HepG2 (cell line): ENCODE measurements around the gene NOCT. TPM values are rescaled to one million over a fixed set of nuclear protein-coding genes. Genes with fewer than 3 reads are reported as not detected.

Experiments
- ARNTL ChIP-seq: sonication (generic); formaldehyde crosslinking; IDR thresholded peaks from 2 replicates; pipeline ENCODE4 v1.4.0; 2020; ENCODE audit warnings: mild to moderate bottlenecking, missing genetic modification reagents
- BRF2 ChIP-seq: sonication (generic); formaldehyde crosslinking; IDR thresholded peaks from 2 replicates; pipeline ENCODE4 v1.8.1; 2022; ENCODE audit warnings: mild to moderate bottlenecking, missing genetic modification reagents
- CBX1 ChIP-seq: IDR thresholded peaks from one replicate; pipeline ENCODE4 v1.6.1; 2016; ENCODE audit warnings: antibody characterized with exemption, low read depth
- CC2D1A ChIP-seq: sonication (generic); formaldehyde crosslinking; IDR thresholded peaks from 2 replicates; pipeline ENCODE4 v1.8.1; 2023; ENCODE audit warnings: mild to moderate bottlenecking, missing genetic modification reagents
- GPN1 ChIP-seq: sonication (generic); formaldehyde crosslinking; IDR thresholded peaks from 2 replicates; pipeline ENCODE4 v1.5.1; 2020; ENCODE audit warnings: missing genetic modification reagents, borderline replicate concordance
- KLF16 ChIP-seq, 2 experiments: sonication (generic) in 1 of 2; formaldehyde crosslinking in 1 of 2; IDR thresholded peaks; 2 replicates each; pipeline versions ENCODE4 v1.6.1 to v1.8.0; 2016 to 2023; ENCODE audit warnings: missing genetic modification reagents in 2 of 2, missing compliant biosample characterization in 1 of 2
- MTERF4 ChIP-seq: sonication (generic); formaldehyde crosslinking; IDR thresholded peaks from 2 replicates; pipeline ENCODE4 v1.8.0; 2023; ENCODE audit warnings: mild to moderate bottlenecking, missing genetic modification reagents
- NFKB2 ChIP-seq: sonication (generic); formaldehyde crosslinking; IDR thresholded peaks from 2 replicates; pipeline ENCODE4 v1.4.0; 2020; ENCODE audit warnings: missing genetic modification reagents, borderline replicate concordance
- NFYB ChIP-seq: sonication (generic); formaldehyde crosslinking; IDR thresholded peaks from 2 replicates; pipeline ENCODE4 v1.4.0; 2020; ENCODE audit warnings: missing genetic modification reagents
- NR2C2 ChIP-seq: sonication (generic); formaldehyde crosslinking; IDR thresholded peaks from 2 replicates; pipeline ENCODE4 v1.4.0; 2020; ENCODE audit warnings: missing genetic modification reagents, mild to moderate bottlenecking, moderate library complexity, borderline replicate concordance
- PAXIP1 ChIP-seq: sonication (generic); formaldehyde crosslinking; conservative IDR thresholded peaks from 2 replicates; pipeline ENCODE4 v1.4.0; 2020; ENCODE audit warnings: mild to moderate bottlenecking, missing genetic modification reagents, moderate library complexity
- PLRG1 ChIP-seq: fragments of 450-650 bp; conservative IDR thresholded peaks from 2 replicates; pipeline ENCODE4 v1.6.1; 2016
- SMARCC2 ChIP-seq: fragments of 450-650 bp; IDR thresholded peaks from 2 replicates; pipeline ENCODE4 v1.6.1; 2017; ENCODE audit warnings: antibody characterized with exemption, mild to moderate bottlenecking
- ZBTB7A ChIP-seq: sonication (generic); formaldehyde crosslinking; IDR thresholded peaks from 2 replicates; pipeline ENCODE4 v1.8.0; 2022; ENCODE audit warnings: mild to moderate bottlenecking, missing genetic modification reagents
- ZFP62 ChIP-seq: sonication (generic); formaldehyde crosslinking; IDR thresholded peaks from 2 replicates; pipeline ENCODE4 v1.4.0; 2020; ENCODE audit warnings: missing genetic modification reagents
- ZGPAT ChIP-seq: IDR thresholded peaks from 2 replicates; pipeline ENCODE4 v1.6.1; 2016; ENCODE audit warnings: mild to moderate bottlenecking
- ZNF234 ChIP-seq: sonication (generic); formaldehyde crosslinking; conservative IDR thresholded peaks from 2 replicates; pipeline ENCODE4 v1.5.1; 2020; ENCODE audit warnings: mild to moderate bottlenecking, missing genetic modification reagents
- ZNF24 ChIP-seq: fragments of 450-650 bp; IDR thresholded peaks from 2 replicates; pipeline ENCODE4 v1.6.1; 2017; ENCODE audit warnings: antibody characterized with exemption, mild to moderate bottlenecking
- ZNF546 ChIP-seq: sonication (generic); formaldehyde crosslinking; conservative IDR thresholded peaks from 2 replicates; pipeline ENCODE4 v1.8.1; 2023; ENCODE audit warnings: mild to moderate bottlenecking, missing genetic modification reagents
- ZNF550 ChIP-seq: sonication (generic); formaldehyde crosslinking; IDR thresholded peaks from 2 replicates; pipeline ENCODE4 v1.4.0; 2020; ENCODE audit warnings: mild to moderate bottlenecking, missing genetic modification reagents, borderline replicate concordance
- ZNF597 ChIP-seq: sonication (generic); formaldehyde crosslinking; IDR thresholded peaks from 2 replicates; pipeline ENCODE4 v1.5.0; 2020; ENCODE audit warnings: missing genetic modification reagents
- ZSCAN12 ChIP-seq: sonication (generic); formaldehyde crosslinking; IDR thresholded peaks from 2 replicates; pipeline ENCODE4 v1.9.0; 2021; ENCODE audit warnings: mild to moderate bottlenecking, missing genetic modification reagents
- polyA plus RNA-seq, 8 experiments: library from polyadenylated mRNA; depleted of rRNA in 3 of 8; stranded (reverse) in 7 of 8; unstranded in 1 of 8; fragments of >200 nt; fragmentation: Illumina TruSeq in 4 of 8; extraction: Trizol in 4 of 8; gene quantifications; 2 replicates each; pipeline versions ENCODE4 v1.2.1 to v1.2.3, GENCODE V29; 2011 to 2016; ENCODE audit warnings: low read depth in 4 of 8, missing spikeins in 1 of 8, mixed read lengths in 1 of 8; ENCODE audit not compliant: insufficient read depth in 1 of 8
- total RNA-seq, 5 experiments: library from RNA; depleted of rRNA; stranded (reverse); fragments of >200 nt; fragmentation: Illumina TruSeq; extraction: Trizol; gene quantifications; 2 replicates each; pipeline ENCODE4 v1.2.3, GENCODE V29; 2016; ENCODE audit warnings: low read depth in 1 of 5

NOCT gene
- total and polyA plus RNA-seq, 2 of the 13 experiments (the other 11 are each of a cell fraction or from before 2014, with no cell fraction given): 3.6 to 13.1 TPM

GRCh38 chr4:139083956-139084803, 68.6 kb downstream of the NOCT start (continued):
- no peak for TF ChIP-seq PAXIP1 (CRISPR knock-in tag)
- peak in 1 of 2 experiments; percentile 63; a peak in 2 of 4 replicates for TF ChIP-seq KLF16 (CRISPR knock-in tag; IDR thresholded peaks at IDR 0.05)
- no peak for TF ChIP-seq ZNF550
- no peak for TF ChIP-seq ZFP62 (CRISPR knock-in tag)
- TF ChIP-seq NR2C2: peak; percentile 59; the same call in 1 of the 2 replicates
- TF ChIP-seq MTERF4 (CRISPR knock-in tag): no peak
- 0 out of 2 replicates have a peak, but pooled peaks have one; percentile 26 for TF ChIP-seq ZGPAT (CRISPR knock-in tag)
- TF ChIP-seq ZBTB7A (CRISPR knock-in tag): peak; percentile 77
- 0 out of 2 replicates have a peak, but pooled peaks have one; percentile 1 for TF ChIP-seq ZNF546
- no peak for TF ChIP-seq ZSCAN12
- TF ChIP-seq ZNF24: no peak
- TF ChIP-seq NFYB (CRISPR knock-in tag): no peak
- no peak for TF ChIP-seq GPN1 (CRISPR knock-in tag)
- no peak for TF ChIP-seq ZNF597
- TF ChIP-seq PLRG1: no peak
- TF ChIP-seq NFKB2: no peak
- TF ChIP-seq SMARCC2: no peak
- TF ChIP-seq CBX1: peak; percentile 69
- TF ChIP-seq ARNTL (CRISPR knock-in tag): peak; percentile 25; the same call in 1 of the 2 replicates
- TF ChIP-seq ZNF234: no peak
- TF ChIP-seq CC2D1A (CRISPR knock-in tag): no peak; the same call in 1 of the 2 replicates
- no peak for TF ChIP-seq BRF2
